Erythroblast (primary cell): ENCODE data around the gene NOS1AP.

Experiments
- GATA1 ChIP-seq: IDR thresholded peaks from 2 replicates; pipeline ENCODE4 v1.6.1; 2011; ENCODE audit warnings: low read depth, mild to moderate bottlenecking, control low read depth, low read length, moderate library complexity
- POLR2A ChIP-seq: IDR thresholded peaks from 2 replicates; pipeline ENCODE4 v1.6.1; 2011; ENCODE audit warnings: mild to moderate bottlenecking, low read length

DNA sequence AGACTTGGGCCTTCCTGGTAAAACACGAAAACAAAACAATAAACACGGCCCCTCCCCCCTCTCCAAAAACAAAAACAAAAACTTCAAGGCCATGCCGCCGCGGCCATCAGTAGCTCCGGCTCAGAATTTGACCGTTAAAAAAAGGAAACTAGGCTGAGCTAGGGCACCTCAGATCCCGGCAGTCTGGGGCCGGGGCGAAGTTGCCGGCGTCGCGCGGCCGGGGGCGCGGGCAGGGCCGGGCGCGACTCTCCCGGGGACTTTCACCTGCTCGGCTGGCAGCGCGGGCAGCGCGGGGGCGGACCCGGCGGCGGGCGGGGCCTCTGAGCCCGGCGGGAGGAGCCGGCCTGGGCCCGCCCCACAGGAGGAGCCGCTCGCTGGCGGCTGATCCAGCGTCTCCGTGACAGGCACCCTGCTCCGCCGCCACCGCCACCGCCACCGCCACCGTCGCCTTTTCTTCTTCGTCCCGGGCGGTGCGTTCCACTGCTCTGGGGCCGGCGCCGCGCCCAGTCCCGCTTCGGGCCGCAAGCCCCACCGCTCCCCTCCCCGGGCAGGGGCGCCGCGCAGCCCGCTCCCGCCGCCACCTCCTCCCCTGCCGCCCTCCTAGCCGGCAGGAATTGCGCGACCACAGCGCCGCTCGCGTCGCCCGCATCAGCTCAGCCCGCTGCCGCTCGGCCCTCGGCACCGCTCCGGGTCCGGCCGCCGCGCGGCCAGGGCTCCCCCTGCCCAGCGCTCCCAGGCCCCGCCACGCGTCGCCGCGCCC is at the start of gene NOS1AP:
- no peak for TF ChIP-seq POLR2A
- TF ChIP-seq GATA1: no peak
